HG03439 (cell line): Measurements from ENCODE around the gene BCAP31.

ENCODE experiments used
- ATAC-seq: cut with Tn5 transposase; IDR thresholded peaks from one replicate; pipeline ENCODE4 v1.9.1; 2021; ENCODE audit warnings: mild to moderate bottlenecking, moderate library complexity; ENCODE audit not compliant: unreplicated experiment

The BCAP31 gene

GRCh38 chrX:153659268-153659667 lies 64.9 kb downstream of the BCAP31 start:
- no peak for ATAC-seq

GRCh38 chrX:153657161-153657560 lies 67.0 kb downstream of the BCAP31 start:
- ATAC-seq: no peak

GRCh38 chrX:153653556-153653955 lies 70.6 kb downstream of the BCAP31 start:
- ATAC-seq: no peak

GRCh38 chrX:153651540-153652079 lies 72.6 kb downstream of the BCAP31 start:
- no peak for ATAC-seq

- ATAC-seq: no peak
These were observed 73.2 kb downstream of the BCAP31 start for GRCh38 chrX:153650959-153651358.
